ENCODE results near the gene GDPD4. TPM values are rescaled to one million over a fixed set of nuclear protein-coding genes. Genes with fewer than 3 reads are reported as not detected.

Gene GDPD4
- total and polyA plus RNA-seq, 4 donors, result 0.08 to 1.1 TPM; not detected in 2

- DNase-seq (ENCODE audit: low spot score), result no peak
- Histone ChIP-seq H3K4me1 (ENCODE audit: control insufficient read depth in 4 of 4, insufficient read depth in 4 of 4, low read length in 3 of 4) (peaks cover 0 to 3% (median 2%) of the 10 kb centered on the region in 4 donors), H3K27me3 (ENCODE audit: control insufficient read depth in 4 of 4, insufficient read depth in 4 of 4, low read length in 3 of 4) (no peaks in the 10 kb centered on the region), H3K9me3 (ENCODE audit: control insufficient read depth in 4 of 4, low read length in 3 of 4) (no peaks in the 10 kb centered on the region), H3K36me3 (ENCODE audit: control insufficient read depth in 4 of 4, insufficient read depth in 3 of 4, low read depth in 1 of 4, low read length in 3 of 4) (peaks cover 4 to 24% (median 12%) of the 10 kb centered on the region in 4 donors), H3K27ac (ENCODE audit: low read depth in 1 of 2, low read length in 2 of 2) (no peak overlapping the region), H3K4me3 (ENCODE audit: low read depth in 1 of 3, low read length in 3 of 3) (no peak overlapping the region), H3K9ac (ENCODE audit: low read depth in 1 of 2, low read length in 2 of 2) (no peak overlapping the region)
- TF ChIP-seq FOXA1 (IDR thresholded peaks at IDR 0.05) (no peak), HNF4G (IDR thresholded peaks at IDR 0.05) (no peak), ATF3 (IDR thresholded peaks at IDR 0.05) (no peak), NR2F2 (IDR thresholded peaks at IDR 0.05) (no peak), ZBTB33 (IDR thresholded peaks at IDR 0.05) (no peak), CTCF (IDR thresholded peaks at IDR 0.05; ENCODE audit: low read depth, low read length, missing input control) (no peak)
- 85% methylated on average over 18 of the region's 18 CpGs for WGBS
These were observed 112.6 kb downstream of the GDPD4 start for GRCh38 chr11:77188633-77189491.

- Histone ChIP-seq H3K36me3 (ENCODE audit: control insufficient read depth in 4 of 4, insufficient read depth in 3 of 4, low read depth in 1 of 4, low read length in 3 of 4) (peaks cover 4 to 21% (median 16%) of the 10 kb centered on the region in 4 donors), H3K27ac (ENCODE audit: low read depth in 1 of 2, low read length in 2 of 2) (no peak overlapping the region), H3K9ac (ENCODE audit: low read depth in 1 of 2, low read length in 2 of 2) (no peak overlapping the region), H3K4me3 (ENCODE audit: low read depth in 1 of 3, low read length in 3 of 3) (no peak overlapping the region), H3K4me1 (ENCODE audit: control insufficient read depth in 4 of 4, insufficient read depth in 4 of 4, low read length in 3 of 4) (peaks cover 0 to 3% (median 2%) of the 10 kb centered on the region in 4 donors), H3K27me3 (ENCODE audit: control insufficient read depth in 4 of 4, insufficient read depth in 4 of 4, low read length in 3 of 4) (no peaks in the 10 kb centered on the region), H3K9me3 (ENCODE audit: control insufficient read depth in 4 of 4, low read length in 3 of 4) (no peaks in the 10 kb centered on the region)
- peak; percentile 76 for DNase-seq (ENCODE audit: low spot score)
- WGBS, result 48% methylated on average over 7 of the region's 7 CpGs
- TF ChIP-seq ATF3 (IDR thresholded peaks at IDR 0.05) (no peak), ZBTB33 (IDR thresholded peaks at IDR 0.05) (no peak), FOXA1 (IDR thresholded peaks at IDR 0.05) (no peak), MAX (IDR thresholded peaks at IDR 0.05) (no peak), REST (IDR thresholded peaks at IDR 0.05) (no peak), HNF4A (conservative IDR thresholded peaks at IDR 0.05) (peak; percentile 16 to 30), CTCF (IDR thresholded peaks at IDR 0.05; ENCODE audit: low read depth, low read length, missing input control) (peak; percentile 94), SP1 (IDR thresholded peaks at IDR 0.05) (no peak), GABPA (IDR thresholded peaks at IDR 0.05 in 1 of 2, conservative IDR thresholded peaks at IDR 0.05 in 1 of 2) (no peak), TAF1 (conservative IDR thresholded peaks at IDR 0.05) (no peak), YY1 (IDR thresholded peaks at IDR 0.05) (no peak), HNF4G (IDR thresholded peaks at IDR 0.05) (no peak), RAD21 (IDR thresholded peaks at IDR 0.05) (peak; percentile 99), FOXA2 (IDR thresholded peaks at IDR 0.05) (no peak)
These were observed 113.5 kb downstream of the GDPD4 start for GRCh38 chr11:77187776-77188632.

Data from liver (tissue), 9 donors.